Measurements from ENCODE around the gene GAB2. TPM values are rescaled to one million over a fixed set of nuclear protein-coding genes. Genes with fewer than 3 reads are reported as not detected.

Gene GAB2
- polyA plus RNA-seq, 3 donors = 2.8 to 39.4 (median 4.4) TPM

DNA sequence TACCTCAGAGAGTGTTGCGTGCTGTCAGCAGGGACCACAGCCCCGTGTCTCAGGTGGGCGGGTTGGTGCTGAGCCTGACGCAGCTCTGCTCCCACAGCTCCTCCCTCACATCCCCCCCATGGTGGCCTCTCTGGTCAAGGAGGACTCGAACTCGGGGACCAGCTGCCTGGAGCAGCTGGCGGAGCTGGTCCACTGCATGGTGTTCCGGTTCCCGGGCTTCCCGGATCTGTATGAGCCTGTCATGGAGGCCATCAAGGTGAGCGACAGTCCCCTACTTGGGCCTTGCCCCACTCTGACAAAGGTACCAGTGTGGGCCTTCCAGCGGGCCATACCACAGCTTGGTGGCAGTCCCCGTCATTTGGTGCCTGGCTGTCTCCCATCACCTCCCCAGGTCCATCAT is 217.1 kb downstream of the GAB2 start:
- Histone ChIP-seq H3K4me3 (replicated peaks in 1 of 3; ENCODE audit: low read depth in 2 of 3, low read length in 3 of 3) (no peak overlapping the region), H3K27ac (ENCODE audit: low read depth in 1 of 2, low read length in 2 of 2) (no peak overlapping the region), H3K79me2 (ENCODE audit: insufficient read depth, low read length) (no peaks in the 10 kb centered on the region), H3K4me1 (ENCODE audit: control insufficient read depth in 1 of 2, insufficient read depth in 2 of 2, low read length in 2 of 2) (peaks cover 13 to 19% of the 10 kb centered on the region in 2 donors), H3K27me3 (ENCODE audit: control insufficient read depth in 2 of 2, insufficient read depth in 2 of 2, low read length in 2 of 2) (peaks cover 0 to 4% of the 10 kb centered on the region in 2 donors), H3K4me2 (replicated peaks; ENCODE audit: extremely low read depth, low read length, poor library complexity, severe bottlenecking) (no peak overlapping the region), H3K9ac (ENCODE audit: insufficient read depth, low read length, poor library complexity, severe bottlenecking) (no peak overlapping the region), H4K20me1 (ENCODE audit: insufficient read depth, low read length) (no peaks in the 10 kb centered on the region), H3K9me3 (replicated peaks in 1 of 2; ENCODE audit: control insufficient read depth in 1 of 2, insufficient read depth in 1 of 2, low read length in 2 of 2) (no peaks in the 10 kb centered on the region), H2AFZ (ENCODE audit: insufficient read depth, low read depth, low read length, poor library complexity, severe bottlenecking) (no peak overlapping the region), H3K36me3 (replicated peaks in 1 of 2; ENCODE audit: control insufficient read depth in 1 of 2, insufficient read depth in 2 of 2, low read length in 2 of 2) (peaks cover 12 to 63% of the 10 kb centered on the region in 2 donors)
- Mint-ChIP-seq H3K27ac (no peak overlapping the region), H3K36me3 (peaks cover 57 to 62% of the 10 kb centered on the region in 2 donors), H3K27me3 (ENCODE audit: low read depth in 3 of 3) (peaks cover 1 to 4% (median 2%) of the 10 kb centered on the region in 3 donors), H3K4me1 (peaks cover 23% of the 10 kb centered on the region), H3K4me3 (no peak overlapping the region), H3K9me3 (peaks cover 0 to 3% (median 2%) of the 10 kb centered on the region in 7 donors)
- TF ChIP-seq, protein P1, sequence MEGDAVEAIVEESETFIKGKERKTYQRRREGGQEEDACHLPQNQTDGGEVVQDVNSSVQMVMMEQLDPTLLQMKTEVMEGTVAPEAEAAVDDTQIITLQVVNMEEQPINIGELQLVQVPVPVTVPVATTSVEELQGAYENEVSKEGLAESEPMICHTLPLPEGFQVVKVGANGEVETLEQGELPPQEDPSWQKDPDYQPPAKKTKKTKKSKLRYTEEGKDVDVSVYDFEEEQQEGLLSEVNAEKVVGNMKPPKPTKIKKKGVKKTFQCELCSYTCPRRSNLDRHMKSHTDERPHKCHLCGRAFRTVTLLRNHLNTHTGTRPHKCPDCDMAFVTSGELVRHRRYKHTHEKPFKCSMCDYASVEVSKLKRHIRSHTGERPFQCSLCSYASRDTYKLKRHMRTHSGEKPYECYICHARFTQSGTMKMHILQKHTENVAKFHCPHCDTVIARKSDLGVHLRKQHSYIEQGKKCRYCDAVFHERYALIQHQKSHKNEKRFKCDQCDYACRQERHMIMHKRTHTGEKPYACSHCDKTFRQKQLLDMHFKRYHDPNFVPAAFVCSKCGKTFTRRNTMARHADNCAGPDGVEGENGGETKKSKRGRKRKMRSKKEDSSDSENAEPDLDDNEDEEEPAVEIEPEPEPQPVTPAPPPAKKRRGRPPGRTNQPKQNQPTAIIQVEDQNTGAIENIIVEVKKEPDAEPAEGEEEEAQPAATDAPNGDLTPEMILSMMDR (IDR thresholded peaks at IDR 0.05) = no peak
- intact Hi-C loops (cut with micrococcal nuclease) = no loop called here
- DNase-seq = no peak
- WGBS (ENCODE audit: insufficient coverage) = 99% methylated on average over 12 of the region's 13 CpGs

DNA sequence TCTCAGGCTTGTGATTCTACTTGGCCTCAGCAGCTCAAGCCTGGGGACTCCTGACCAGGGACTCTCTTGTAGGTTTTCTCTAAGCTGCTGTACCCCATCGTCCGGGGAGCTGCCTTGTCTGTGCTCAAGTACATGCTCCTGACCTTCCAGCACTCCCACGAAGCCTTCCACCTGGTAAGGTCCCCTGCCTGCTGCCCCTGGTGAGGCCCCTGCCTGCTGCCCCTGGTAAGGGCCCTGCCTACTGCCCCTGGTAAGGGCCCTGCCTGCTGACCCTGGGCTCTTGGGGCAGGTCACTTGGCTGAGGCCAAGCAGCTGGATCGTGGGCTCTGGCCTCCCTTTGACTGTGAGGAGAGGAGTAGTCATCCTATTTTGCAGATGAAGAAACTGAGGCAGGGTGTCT is 217.6 kb downstream of the GAB2 start:
- WGBS (ENCODE audit: insufficient coverage) = 100% methylated on average over 4 of the region's 4 CpGs
- peaks cover 0 to 4% (median 2%) of the 10 kb centered on the region in 7 donors for H3K9me3 Mint-ChIP-seq
- no peaks in the 10 kb centered on the region for H3K9me3 ChIP-seq (replicated peaks in 1 of 2; ENCODE audit: control insufficient read depth in 1 of 2, insufficient read depth in 1 of 2, low read length in 2 of 2)
- peaks cover 56 to 61% of the 10 kb centered on the region in 2 donors for H3K36me3 Mint-ChIP-seq
- no peak overlapping the region for H3K4me2 ChIP-seq (replicated peaks; ENCODE audit: extremely low read depth, low read length, poor library complexity, severe bottlenecking)
- H3K79me2 ChIP-seq (ENCODE audit: insufficient read depth, low read length) = no peaks in the 10 kb centered on the region
- H3K27me3 Mint-ChIP-seq (ENCODE audit: low read depth in 3 of 3) = peaks cover 1 to 4% (median 3%) of the 10 kb centered on the region in 3 donors
- no peak overlapping the region for H3K9ac ChIP-seq (ENCODE audit: insufficient read depth, low read length, poor library complexity, severe bottlenecking)
- H3K27ac Mint-ChIP-seq = peak overlapping the region in 1 of 7 donors; percentile 15
- H3K4me3 Mint-ChIP-seq = no peak overlapping the region
- H3K27ac ChIP-seq (ENCODE audit: low read depth in 1 of 2, low read length in 2 of 2) = no peak overlapping the region
- intact Hi-C loops (cut with micrococcal nuclease) = no loop called here
- H3K4me1 Mint-ChIP-seq = peaks cover 23% of the 10 kb centered on the region
- H3K36me3 ChIP-seq (replicated peaks in 1 of 2; ENCODE audit: control insufficient read depth in 1 of 2, insufficient read depth in 2 of 2, low read length in 2 of 2) = peaks cover 12 to 58% of the 10 kb centered on the region in 2 donors
- no peak overlapping the region for H2AFZ ChIP-seq (ENCODE audit: insufficient read depth, low read depth, low read length, poor library complexity, severe bottlenecking)
- TF ChIP-seq, protein P1 (IDR thresholded peaks at IDR 0.05) = no peak
- no peak for DNase-seq
- H3K4me3 ChIP-seq (replicated peaks in 1 of 3; ENCODE audit: low read depth in 2 of 3, low read length in 3 of 3) = no peak overlapping the region
- H3K4me1 ChIP-seq (ENCODE audit: control insufficient read depth in 1 of 2, insufficient read depth in 2 of 2, low read length in 2 of 2) = peaks cover 13 to 19% of the 10 kb centered on the region in 2 donors
- H3K27me3 ChIP-seq (ENCODE audit: control insufficient read depth in 2 of 2, insufficient read depth in 2 of 2, low read length in 2 of 2) = peaks cover 0 to 4% of the 10 kb centered on the region in 2 donors
- no peaks in the 10 kb centered on the region for H4K20me1 ChIP-seq (ENCODE audit: insufficient read depth, low read length)

All from CD14-positive monocyte (primary cell).